ENCODE measurements around the gene STYK1. TPM values are rescaled to one million over a fixed set of nuclear protein-coding genes. Genes with fewer than 3 reads are reported as not detected.
"Not testable (repeated sequence)": the region's sequence is repeated elsewhere in the genome, so short reads cannot be mapped to it uniquely, and the experiment has no call there.

Gene STYK1
- total RNA-seq, 4 donors from 2014 or later = 0.50 to 1.2 TPM; not detected in 2

- intact Hi-C loops (cut with DNase I) = no loop called here
- WGBS = 76% methylated on average over 3 of the region's 3 CpGs
These were observed 12.5 kb downstream of the STYK1 start for GRCh38 chr12:10661338-10661737.

DNA sequence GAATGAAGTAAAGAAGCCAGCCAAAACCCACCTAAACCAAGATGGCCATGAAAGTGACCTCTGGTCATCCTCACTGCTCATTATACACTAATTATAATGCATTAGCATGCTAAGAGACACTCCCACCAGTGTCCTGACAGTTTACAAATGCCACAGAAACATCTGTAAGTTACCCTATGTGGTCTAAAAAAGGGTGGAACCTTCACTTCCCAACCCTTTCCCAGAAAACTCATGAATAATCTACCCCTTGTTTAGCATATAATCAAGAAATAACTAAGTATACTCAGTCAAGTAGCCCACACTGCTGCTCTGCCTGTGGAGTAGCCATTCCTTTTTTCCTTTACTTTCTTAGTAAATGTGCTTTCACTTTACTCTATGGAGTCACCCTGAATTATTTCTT is 19.8 kb downstream of the STYK1 start:
- Histone ChIP-seq H3K4me3 (no peak overlapping the region), H3K27me3 (no peaks in the 10 kb centered on the region), H3K36me3 (no peaks in the 10 kb centered on the region), H3K4me1 (no peaks in the 10 kb centered on the region), H3K9me3 (no peaks in the 10 kb centered on the region), H3K27ac (replicated peaks in 1 of 4) (no peak overlapping the region)
- TF ChIP-seq CTCF (IDR thresholded peaks at IDR 0.05) (no peak), POLR2A (IDR thresholded peaks at IDR 0.05; ENCODE audit: low read depth) (no peak), EP300 (IDR thresholded peaks at IDR 0.05) (no peak), POLR2AphosphoS5 (IDR thresholded peaks at IDR 0.05) (no peak)
- intact Hi-C loops (cut with DNase I) = no loop called here
- DNase-seq (ENCODE audit: extremely low spot score) = no peak

More at GRCh38 chr12:10661338-10661737, 12.5 kb downstream of the STYK1 start:
- TF ChIP-seq POLR2A (IDR thresholded peaks at IDR 0.05; ENCODE audit: low read depth) (no peak), POLR2AphosphoS5 (IDR thresholded peaks at IDR 0.05) (no peak), CTCF (IDR thresholded peaks at IDR 0.05) (no peak), EP300 (IDR thresholded peaks at IDR 0.05) (no peak)
- no peak for DNase-seq (ENCODE audit: extremely low spot score)
- no peak overlapping the region for H3K27ac ChIP-seq (replicated peaks in 1 of 4)
- no peaks in the 10 kb centered on the region for H3K9me3 ChIP-seq
- no peaks in the 10 kb centered on the region for H3K27me3 ChIP-seq
- H3K4me3 ChIP-seq = no peak overlapping the region
- no peaks in the 10 kb centered on the region for H3K4me1 ChIP-seq
- no peaks in the 10 kb centered on the region for H3K36me3 ChIP-seq

GRCh38 chr12:10652192-10652591 is 21.7 kb downstream of the STYK1 start:
- H3K4me3 ChIP-seq = no peak overlapping the region
- no peaks in the 10 kb centered on the region for H3K27me3 ChIP-seq
- TF ChIP-seq EP300 (IDR thresholded peaks at IDR 0.05) (no peak), POLR2AphosphoS5 (IDR thresholded peaks at IDR 0.05) (no peak), CTCF (IDR thresholded peaks at IDR 0.05) (no peak), POLR2A (IDR thresholded peaks at IDR 0.05; ENCODE audit: low read depth) (no peak)
- DNase-seq (ENCODE audit: extremely low spot score) = no peak
- intact Hi-C loops (cut with DNase I) = no loop called here
- 81% methylated on average over 3 of the region's 3 CpGs for WGBS
- no peaks in the 10 kb centered on the region for H3K4me1 ChIP-seq
- H3K9me3 ChIP-seq = no peaks in the 10 kb centered on the region
- H3K36me3 ChIP-seq = no peaks in the 10 kb centered on the region
- no peak overlapping the region for H3K27ac ChIP-seq (replicated peaks in 1 of 4)

- H3K4me3 ChIP-seq; H3K4me1 ChIP-seq; DNase-seq (ENCODE audit: extremely low spot score); H3K36me3 ChIP-seq; H3K27ac ChIP-seq (replicated peaks in 1 of 4); H3K27me3 ChIP-seq; intact Hi-C loops (cut with DNase I): not testable (repeated sequence)
- H3K9me3 ChIP-seq = peaks cover 0 to 15% (median 13%) of the 10 kb centered on the region in 4 donors
These were observed 27.3 kb downstream of the STYK1 start for GRCh38 chr12:10646576-10646975.

DNA sequence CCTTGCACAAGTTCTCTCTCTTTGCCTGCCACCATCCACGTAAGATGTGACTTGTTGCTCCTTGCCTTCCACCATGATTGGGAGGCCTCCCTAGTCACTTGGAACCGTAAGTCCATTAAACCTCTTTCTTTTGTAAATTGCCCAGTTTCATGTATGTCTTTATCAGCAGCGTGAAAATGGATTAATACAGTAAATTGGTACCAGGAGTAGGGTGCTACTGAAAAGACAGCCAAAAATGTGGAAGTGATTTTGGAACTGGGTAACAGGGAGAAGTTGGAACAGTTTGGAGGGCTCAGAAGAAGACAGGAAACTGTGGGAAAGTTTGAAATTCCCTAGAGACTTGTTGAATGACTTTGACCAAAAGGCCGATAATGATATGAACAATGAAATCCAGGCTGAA is 27.9 kb downstream of the STYK1 start:
- H3K9me3 ChIP-seq = peaks cover 0 to 15% (median 13%) of the 10 kb centered on the region in 4 donors
- H3K36me3 ChIP-seq = no peaks in the 10 kb centered on the region
- intact Hi-C loops (cut with DNase I) = no loop called here
- no peak overlapping the region for H3K27ac ChIP-seq (replicated peaks in 1 of 4)
- 50% methylated on average over 4 of the region's 4 CpGs for WGBS
- H3K27me3 ChIP-seq = no peaks in the 10 kb centered on the region
- H3K4me3 ChIP-seq = no peak overlapping the region
- no peak for TF ChIP-seq POLR2AphosphoS5 (IDR thresholded peaks at IDR 0.05)
- TF ChIP-seq CTCF (IDR thresholded peaks at IDR 0.05) = no peak
- TF ChIP-seq EP300 (IDR thresholded peaks at IDR 0.05) = no peak
- no peak for TF ChIP-seq POLR2A (IDR thresholded peaks at IDR 0.05; ENCODE audit: low read depth)
- H3K4me1 ChIP-seq = no peaks in the 10 kb centered on the region
- no peak for DNase-seq (ENCODE audit: extremely low spot score)

Data from esophagus muscularis mucosa (tissue), 4 donors.